ENCODE data around the gene ANKRD35.

DNA sequence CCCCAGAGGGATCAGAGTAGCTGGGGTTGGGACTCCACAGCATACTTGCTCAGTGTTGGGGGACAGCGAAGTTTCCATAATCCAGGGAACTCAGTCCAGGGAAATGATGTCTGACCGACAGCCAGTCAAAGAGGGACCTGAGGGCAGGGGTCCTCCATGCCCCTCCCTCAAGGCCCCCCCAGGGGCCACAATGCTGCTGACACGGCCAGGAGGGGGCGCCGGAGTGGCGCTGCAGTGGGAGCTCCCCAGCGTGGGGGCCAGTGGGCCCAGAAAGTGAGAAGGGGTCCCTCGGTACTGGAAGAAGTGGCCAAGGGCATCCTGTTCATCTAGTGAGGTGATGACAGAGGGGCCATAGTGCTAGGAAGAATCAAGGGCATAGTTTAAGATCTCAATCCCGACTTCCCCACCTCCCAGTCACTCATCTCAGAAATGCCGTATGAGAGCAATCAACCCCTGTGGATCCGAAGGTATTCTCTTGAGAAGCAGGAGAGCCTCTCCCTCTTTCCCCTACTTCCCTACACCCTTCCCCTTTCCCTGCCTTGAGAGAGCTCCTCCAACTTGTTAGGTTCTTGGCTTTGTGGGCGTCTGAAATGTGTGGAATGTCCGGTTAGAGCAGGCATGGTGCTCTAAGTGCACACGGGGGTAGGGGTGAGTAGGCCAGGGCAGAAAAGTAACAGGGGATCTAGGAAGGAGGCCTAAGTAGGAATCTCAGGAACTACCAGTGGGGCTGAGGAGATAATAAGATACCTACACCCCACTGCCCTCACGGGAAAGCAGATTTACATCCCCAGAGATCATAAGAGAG is 36.1 kb downstream of the ANKRD35 start:
- TF ChIP-seq GATA2 (IDR thresholded peaks at IDR 0.05; ENCODE audit: low read depth, low read length) (no peak), GATA3 (IDR thresholded peaks at IDR 0.05; ENCODE audit: low read depth, low read length) (no peak)

Data from SH-SY5Y (cell line).